Measurements from ENCODE around the gene C10orf120.

Gene C10orf120

DNA sequence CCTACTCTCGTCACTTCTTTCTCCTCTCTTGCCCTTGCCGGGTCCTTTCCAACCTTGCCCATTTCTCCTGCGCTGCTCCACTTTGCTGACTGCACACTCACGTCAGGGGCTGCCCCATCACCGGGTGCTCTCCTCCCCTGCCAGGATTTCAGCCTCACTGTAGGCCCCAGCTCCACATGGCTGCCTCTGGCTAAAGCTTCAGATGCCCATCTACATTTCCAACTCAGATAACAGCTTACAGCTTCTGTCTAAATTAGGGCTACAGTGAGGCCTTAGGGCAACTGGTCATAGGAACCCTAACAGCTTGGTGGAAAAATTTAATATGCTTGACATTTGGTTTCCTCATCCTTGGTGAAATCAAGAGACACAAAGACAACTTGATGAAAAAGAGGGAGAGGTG is 25.9 kb downstream of the C10orf120 start:
- no peaks in the 10 kb centered on the region for H3K27me3 ChIP-seq (ENCODE audit: low read depth, low read length)
- H3K36me3 ChIP-seq (ENCODE audit: control insufficient read depth in 1 of 2, insufficient read depth in 2 of 2, low read length in 2 of 2), result no peaks in the 10 kb centered on the region
- no peaks in the 10 kb centered on the region for H3K9me3 ChIP-seq (ENCODE audit: control insufficient read depth in 1 of 2, low read length in 2 of 2)
- no peaks in the 10 kb centered on the region for H3K4me1 ChIP-seq (ENCODE audit: control insufficient read depth in 1 of 2, insufficient read depth in 2 of 2, low read length in 2 of 2)
- no peak overlapping the region for H3K27ac ChIP-seq (ENCODE audit: low read length)
- H3K4me3 ChIP-seq (ENCODE audit: low read depth in 1 of 2, low read length in 2 of 2), result no peak overlapping the region

DNA sequence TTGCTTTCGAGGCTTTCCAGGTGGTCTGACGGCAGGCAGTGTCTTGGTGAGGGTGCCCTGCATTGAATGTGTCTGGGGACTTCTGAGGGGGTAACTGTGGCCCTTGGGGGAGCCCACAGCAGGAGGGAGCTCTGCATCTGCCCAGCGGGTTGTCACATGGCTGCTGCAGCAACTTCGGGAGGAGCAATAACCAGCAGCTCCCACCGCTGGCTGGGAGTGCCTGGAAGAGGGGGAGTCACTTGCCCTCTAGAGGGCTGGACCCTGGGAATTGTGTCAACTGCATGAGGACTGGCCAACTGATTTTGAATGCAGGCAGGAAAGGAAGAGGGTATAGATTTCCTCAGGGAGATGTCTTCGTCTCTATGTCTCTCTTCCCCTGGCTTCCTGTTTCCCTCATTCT is 26.4 kb downstream of the C10orf120 start:
- Histone ChIP-seq H3K27ac (ENCODE audit: low read length) (no peak overlapping the region), H3K27me3 (ENCODE audit: low read depth, low read length) (no peaks in the 10 kb centered on the region)

DNA sequence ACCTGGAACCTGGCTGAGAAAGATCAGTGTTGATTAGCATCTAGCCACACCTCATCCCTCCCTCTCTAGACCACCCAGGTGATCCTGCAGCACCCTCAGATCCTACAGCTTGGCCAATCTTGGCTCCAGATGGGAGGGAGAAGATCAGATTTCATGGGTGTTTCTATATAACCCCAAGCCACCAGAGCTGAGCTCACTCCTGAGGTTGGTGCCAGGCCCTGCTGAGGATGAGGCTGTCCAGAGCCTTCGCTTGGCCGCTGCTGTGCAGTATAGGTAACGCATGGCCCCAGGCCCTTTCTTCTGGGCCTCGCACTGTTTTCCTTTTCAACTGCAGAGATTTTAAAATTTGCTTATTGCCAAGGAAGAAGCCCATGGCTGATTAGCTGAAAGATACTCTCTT is 27.0 kb downstream of the C10orf120 start:
- Histone ChIP-seq H3K4me3 (ENCODE audit: low read depth in 1 of 2, low read length in 2 of 2) (no peak overlapping the region), H3K27ac (ENCODE audit: low read length) (no peak overlapping the region), H3K36me3 (ENCODE audit: control insufficient read depth in 1 of 2, insufficient read depth in 2 of 2, low read length in 2 of 2) (no peaks in the 10 kb centered on the region), H3K4me1 (ENCODE audit: control insufficient read depth in 1 of 2, insufficient read depth in 2 of 2, low read length in 2 of 2) (no peaks in the 10 kb centered on the region), H3K27me3 (ENCODE audit: low read depth, low read length) (no peaks in the 10 kb centered on the region), H3K9me3 (ENCODE audit: control insufficient read depth in 1 of 2, low read length in 2 of 2) (no peaks in the 10 kb centered on the region)

More for the DNA sequence above, 26.4 kb downstream of the C10orf120 start:
- H3K4me1 ChIP-seq (ENCODE audit: control insufficient read depth in 1 of 2, insufficient read depth in 2 of 2, low read length in 2 of 2), result no peaks in the 10 kb centered on the region
- H3K36me3 ChIP-seq (ENCODE audit: control insufficient read depth in 1 of 2, insufficient read depth in 2 of 2, low read length in 2 of 2), result no peaks in the 10 kb centered on the region
- H3K9me3 ChIP-seq (ENCODE audit: control insufficient read depth in 1 of 2, low read length in 2 of 2), result no peaks in the 10 kb centered on the region
- no peak overlapping the region for H3K4me3 ChIP-seq (ENCODE audit: low read depth in 1 of 2, low read length in 2 of 2)

DNA sequence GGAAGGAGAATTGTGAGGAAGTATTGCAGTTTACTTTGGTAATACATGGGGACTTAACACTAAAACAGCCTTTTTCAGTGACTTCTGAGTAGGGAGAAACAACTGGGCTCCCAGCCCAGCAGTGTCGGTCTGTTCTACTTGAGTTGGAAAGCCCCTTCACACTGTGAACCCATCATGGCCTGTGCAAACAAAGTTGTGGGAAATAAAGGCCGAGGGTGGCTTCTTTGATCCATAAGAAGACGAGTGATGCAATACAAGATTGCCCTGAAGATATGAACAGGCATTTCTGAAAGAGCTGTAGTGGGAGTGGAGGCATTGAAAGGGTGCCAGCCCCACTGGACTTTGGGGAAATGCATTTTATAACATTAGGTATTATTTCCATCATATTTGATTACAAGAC is 28.3 kb downstream of the C10orf120 start:
- Histone ChIP-seq H3K27me3 (ENCODE audit: low read depth, low read length) (no peaks in the 10 kb centered on the region), H3K9me3 (ENCODE audit: control insufficient read depth in 1 of 2, low read length in 2 of 2) (no peaks in the 10 kb centered on the region), H3K4me1 (ENCODE audit: control insufficient read depth in 1 of 2, insufficient read depth in 2 of 2, low read length in 2 of 2) (no peaks in the 10 kb centered on the region), H3K36me3 (ENCODE audit: control insufficient read depth in 1 of 2, insufficient read depth in 2 of 2, low read length in 2 of 2) (no peaks in the 10 kb centered on the region), H3K4me3 (ENCODE audit: low read depth in 1 of 2, low read length in 2 of 2) (no peak overlapping the region), H3K27ac (ENCODE audit: low read length) (no peak overlapping the region)

DNA sequence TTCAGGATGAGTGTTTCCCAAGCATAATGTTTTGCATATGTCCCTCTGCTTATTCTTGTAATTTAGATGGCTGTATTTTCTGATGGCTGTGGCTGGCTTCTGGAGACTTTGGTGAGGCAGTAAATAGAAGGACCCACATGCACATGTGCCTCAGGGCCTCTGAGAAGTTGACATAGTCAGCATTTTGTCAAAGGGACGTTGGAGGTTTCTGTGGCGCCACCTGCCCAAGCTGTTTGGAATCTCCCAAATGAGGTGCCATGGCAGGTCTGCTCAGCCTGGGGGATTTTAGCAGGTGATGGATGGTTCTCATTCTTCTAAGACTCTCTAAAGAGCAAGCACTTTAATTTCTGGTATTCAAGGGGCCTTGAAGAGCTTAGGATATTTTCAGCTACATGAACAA is 29.8 kb downstream of the C10orf120 start:
- Histone ChIP-seq H3K4me1 (ENCODE audit: control insufficient read depth in 1 of 2, insufficient read depth in 2 of 2, low read length in 2 of 2) (no peaks in the 10 kb centered on the region), H3K9me3 (ENCODE audit: control insufficient read depth in 1 of 2, low read length in 2 of 2) (no peaks in the 10 kb centered on the region), H3K27me3 (ENCODE audit: low read depth, low read length) (no peaks in the 10 kb centered on the region), H3K27ac (ENCODE audit: low read length) (no peak overlapping the region), H3K36me3 (ENCODE audit: control insufficient read depth in 1 of 2, insufficient read depth in 2 of 2, low read length in 2 of 2) (no peaks in the 10 kb centered on the region), H3K4me3 (ENCODE audit: low read depth in 1 of 2, low read length in 2 of 2) (no peak overlapping the region)

DNA sequence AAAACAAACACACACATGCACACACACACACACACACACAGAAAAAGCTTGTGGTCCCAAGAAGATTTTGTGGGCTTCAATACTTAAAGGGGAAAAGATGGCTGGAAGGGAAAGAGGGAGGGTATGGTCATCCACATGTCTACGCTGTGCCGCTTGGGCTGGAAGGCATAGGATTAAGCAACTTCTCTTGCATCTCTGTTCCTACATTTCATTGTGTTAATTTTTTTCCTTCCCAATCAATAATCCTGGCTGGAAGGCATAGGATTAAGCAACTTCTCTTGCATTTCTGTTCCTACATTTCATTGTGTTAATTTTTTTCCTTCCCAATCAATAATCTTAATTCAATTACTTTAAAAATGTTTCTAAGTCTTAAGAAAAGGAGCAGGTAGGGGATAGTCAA is 30.6 kb downstream of the C10orf120 start:
- H3K4me1 ChIP-seq (ENCODE audit: control insufficient read depth in 1 of 2, insufficient read depth in 2 of 2, low read length in 2 of 2), result no peaks in the 10 kb centered on the region
- no peaks in the 10 kb centered on the region for H3K27me3 ChIP-seq (ENCODE audit: low read depth, low read length)
- no peaks in the 10 kb centered on the region for H3K9me3 ChIP-seq (ENCODE audit: control insufficient read depth in 1 of 2, low read length in 2 of 2)
- no peak overlapping the region for H3K27ac ChIP-seq (ENCODE audit: low read length)
- H3K36me3 ChIP-seq (ENCODE audit: control insufficient read depth in 1 of 2, insufficient read depth in 2 of 2, low read length in 2 of 2), result no peaks in the 10 kb centered on the region
- H3K4me3 ChIP-seq (ENCODE audit: low read depth in 1 of 2, low read length in 2 of 2), result no peak overlapping the region

DNA sequence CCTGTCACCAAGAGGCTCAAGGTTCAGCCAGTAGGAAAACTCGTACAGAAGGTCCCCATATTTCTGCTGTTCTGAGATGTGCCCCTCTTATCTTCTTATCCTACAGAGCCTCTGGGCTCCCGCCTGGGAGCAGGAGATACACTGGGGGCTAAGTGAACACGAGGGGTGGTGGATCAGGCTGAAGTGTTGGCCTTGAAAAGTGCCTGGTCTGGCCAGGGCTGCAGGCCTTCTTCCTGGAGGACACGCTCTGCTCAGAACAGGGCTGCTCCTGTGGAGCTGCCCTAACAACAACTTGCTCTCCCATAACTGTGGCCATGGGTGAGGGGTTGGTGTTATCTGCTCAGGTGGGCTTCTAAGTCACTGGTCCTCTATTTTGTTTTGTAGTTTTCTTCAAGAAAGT is 33.7 kb downstream of the C10orf120 start:
- Histone ChIP-seq H3K36me3 (ENCODE audit: control insufficient read depth in 1 of 2, insufficient read depth in 2 of 2, low read length in 2 of 2) (no peaks in the 10 kb centered on the region), H3K27me3 (ENCODE audit: low read depth, low read length) (no peaks in the 10 kb centered on the region), H3K27ac (ENCODE audit: low read length) (no peak overlapping the region), H3K4me1 (ENCODE audit: control insufficient read depth in 1 of 2, insufficient read depth in 2 of 2, low read length in 2 of 2) (no peaks in the 10 kb centered on the region), H3K4me3 (ENCODE audit: low read depth in 1 of 2, low read length in 2 of 2) (no peak overlapping the region), H3K9me3 (ENCODE audit: control insufficient read depth in 1 of 2, low read length in 2 of 2) (no peaks in the 10 kb centered on the region)

DNA sequence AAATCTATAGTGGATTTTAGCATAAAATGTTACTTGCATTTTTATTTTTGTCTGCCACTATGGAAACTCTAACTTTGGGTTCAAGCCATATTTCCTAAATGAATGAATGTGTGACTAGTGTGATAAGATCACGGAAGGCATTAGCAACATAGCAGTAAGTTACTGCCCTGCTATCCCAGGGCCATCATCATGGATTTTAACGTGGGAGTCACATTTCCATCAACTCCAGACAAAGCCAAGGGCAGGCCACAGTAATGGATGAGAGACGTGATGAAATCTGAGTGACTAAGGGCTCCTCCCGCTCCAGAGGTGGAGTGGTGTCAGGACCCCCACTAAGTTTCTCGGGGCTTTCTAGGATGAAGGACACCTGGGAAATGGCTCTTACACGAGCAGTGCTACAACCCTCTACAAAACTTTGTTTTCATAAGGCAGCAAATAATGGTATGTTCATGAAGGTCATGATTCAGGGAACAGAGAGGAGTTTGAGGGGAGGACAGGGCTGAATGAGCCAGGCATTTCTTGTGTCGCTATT is 34.3 kb downstream of the C10orf120 start:
- H3K27me3 ChIP-seq (ENCODE audit: low read depth, low read length), result no peaks in the 10 kb centered on the region
- H3K27ac ChIP-seq (ENCODE audit: low read length), result no peak overlapping the region

DNA sequence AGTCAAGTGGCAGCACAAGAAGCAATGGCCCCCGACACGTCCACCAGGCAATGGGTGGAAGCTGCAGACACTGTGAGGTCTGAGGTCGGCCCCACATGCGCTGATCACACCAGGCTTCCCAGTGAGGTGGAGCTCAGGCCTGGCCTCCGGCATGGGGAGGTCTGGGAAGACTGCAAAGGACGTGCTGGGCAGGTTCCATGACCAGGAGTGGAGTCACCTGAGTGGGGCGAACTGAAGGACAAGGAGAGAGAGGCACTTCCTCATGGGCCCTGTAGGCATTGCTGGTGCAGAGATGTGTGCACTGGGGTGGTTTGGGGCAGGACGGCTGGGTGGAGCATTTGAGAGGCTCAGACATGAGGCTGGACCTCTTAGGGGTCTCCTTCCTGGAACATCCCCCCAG is 35.1 kb downstream of the C10orf120 start:
- H3K9me3 ChIP-seq (ENCODE audit: control insufficient read depth in 1 of 2, low read length in 2 of 2), result no peaks in the 10 kb centered on the region
- H3K4me1 ChIP-seq (ENCODE audit: control insufficient read depth in 1 of 2, insufficient read depth in 2 of 2, low read length in 2 of 2), result no peaks in the 10 kb centered on the region
- H3K27me3 ChIP-seq (ENCODE audit: low read depth, low read length), result no peaks in the 10 kb centered on the region
- H3K4me3 ChIP-seq (ENCODE audit: low read depth in 1 of 2, low read length in 2 of 2), result no peak overlapping the region
- H3K36me3 ChIP-seq (ENCODE audit: control insufficient read depth in 1 of 2, insufficient read depth in 2 of 2, low read length in 2 of 2), result no peaks in the 10 kb centered on the region
- H3K27ac ChIP-seq (ENCODE audit: low read length), result no peak overlapping the region

More for the DNA sequence above, 34.3 kb downstream of the C10orf120 start:
- Histone ChIP-seq H3K36me3 (ENCODE audit: control insufficient read depth in 1 of 2, insufficient read depth in 2 of 2, low read length in 2 of 2) (no peaks in the 10 kb centered on the region), H3K9me3 (ENCODE audit: control insufficient read depth in 1 of 2, low read length in 2 of 2) (no peaks in the 10 kb centered on the region), H3K4me1 (ENCODE audit: control insufficient read depth in 1 of 2, insufficient read depth in 2 of 2, low read length in 2 of 2) (no peaks in the 10 kb centered on the region), H3K4me3 (ENCODE audit: low read depth in 1 of 2, low read length in 2 of 2) (no peak overlapping the region)

DNA sequence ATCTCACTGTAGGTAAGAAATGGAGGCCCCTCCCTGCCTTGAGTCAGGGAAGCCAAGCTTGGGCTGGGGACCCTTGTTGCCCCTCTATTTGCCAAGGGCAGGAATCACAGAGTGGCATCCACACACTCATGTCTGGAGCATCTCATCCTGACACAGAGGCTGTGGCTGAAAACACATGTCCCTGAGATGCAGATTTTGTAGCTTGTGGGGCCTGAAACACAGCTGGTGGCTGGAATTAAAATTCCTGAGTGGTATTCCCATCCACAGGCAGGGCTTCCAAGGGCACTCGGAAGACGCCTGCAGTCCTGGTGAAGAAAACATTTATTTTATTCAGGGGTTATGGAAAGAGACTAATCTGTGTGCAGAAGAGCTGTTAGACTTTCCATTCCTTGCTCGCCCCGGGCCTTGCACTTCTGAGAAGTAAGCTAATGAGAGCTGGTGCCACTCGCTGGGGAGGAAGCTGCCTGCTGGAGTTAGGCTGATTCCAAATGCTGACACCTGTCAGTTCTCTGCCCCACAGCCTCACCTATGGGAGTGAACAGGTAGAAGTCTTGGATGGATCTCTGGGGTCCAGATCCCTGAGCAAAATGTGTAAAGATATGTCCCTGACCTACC is 36.0 kb downstream of the C10orf120 start:
- H3K9me3 ChIP-seq (ENCODE audit: control insufficient read depth in 1 of 2, low read length in 2 of 2), result no peaks in the 10 kb centered on the region
- no peaks in the 10 kb centered on the region for H3K36me3 ChIP-seq (ENCODE audit: control insufficient read depth in 1 of 2, insufficient read depth in 2 of 2, low read length in 2 of 2)
- H3K27me3 ChIP-seq (ENCODE audit: low read depth, low read length), result no peaks in the 10 kb centered on the region
- H3K4me3 ChIP-seq (ENCODE audit: low read depth in 1 of 2, low read length in 2 of 2), result no peak overlapping the region
- H3K4me1 ChIP-seq (ENCODE audit: control insufficient read depth in 1 of 2, insufficient read depth in 2 of 2, low read length in 2 of 2), result no peaks in the 10 kb centered on the region
- no peak overlapping the region for H3K27ac ChIP-seq (ENCODE audit: low read length)

DNA sequence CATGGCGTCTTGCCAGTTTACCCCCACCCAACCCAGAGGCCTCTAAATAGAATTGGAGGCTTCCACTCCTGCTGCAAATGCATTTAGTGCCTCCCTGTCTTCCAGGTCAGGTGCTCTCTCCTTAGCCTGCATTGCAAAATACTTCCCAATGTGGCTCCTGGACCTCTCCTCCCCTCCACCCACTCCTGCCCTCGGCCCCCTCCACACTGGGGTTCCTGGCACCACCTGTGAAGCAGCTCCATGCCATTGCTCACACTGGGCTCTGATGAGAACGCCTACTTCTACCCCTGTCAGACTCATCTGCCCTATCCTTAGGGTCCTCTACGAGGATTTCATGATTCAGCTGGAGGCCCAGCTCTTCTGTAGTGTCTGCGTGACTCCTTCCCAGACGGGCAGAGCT is 37.4 kb downstream of the C10orf120 start:
- Histone ChIP-seq H3K4me3 (ENCODE audit: low read depth in 1 of 2, low read length in 2 of 2) (no peak overlapping the region), H3K27me3 (ENCODE audit: low read depth, low read length) (no peaks in the 10 kb centered on the region), H3K27ac (ENCODE audit: low read length) (no peak overlapping the region), H3K4me1 (ENCODE audit: control insufficient read depth in 1 of 2, insufficient read depth in 2 of 2, low read length in 2 of 2) (no peaks in the 10 kb centered on the region), H3K9me3 (ENCODE audit: control insufficient read depth in 1 of 2, low read length in 2 of 2) (no peaks in the 10 kb centered on the region), H3K36me3 (ENCODE audit: control insufficient read depth in 1 of 2, insufficient read depth in 2 of 2, low read length in 2 of 2) (no peaks in the 10 kb centered on the region)

DNA sequence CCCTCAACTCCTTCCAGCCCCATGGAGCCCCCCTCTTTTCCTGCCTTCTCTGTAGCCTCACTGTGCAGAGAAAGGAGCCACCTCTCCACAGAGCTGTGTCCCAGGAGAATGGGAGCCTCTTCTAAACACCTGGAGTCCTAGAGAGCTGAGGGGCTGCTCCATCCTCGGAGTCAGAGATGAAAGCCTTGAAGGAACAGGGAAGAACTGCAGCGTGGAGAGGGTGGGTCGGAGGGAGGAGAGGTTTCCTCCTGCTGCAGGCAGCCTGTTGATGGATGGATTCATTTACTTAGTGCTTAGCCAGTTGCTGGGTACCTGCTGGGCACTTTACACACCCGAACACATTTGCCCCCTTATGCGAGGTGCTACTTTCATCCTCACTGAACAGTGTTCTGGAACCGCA is 39.0 kb downstream of the C10orf120 start:
- Histone ChIP-seq H3K27me3 (ENCODE audit: low read depth, low read length) (no peaks in the 10 kb centered on the region), H3K4me1 (ENCODE audit: control insufficient read depth in 1 of 2, insufficient read depth in 2 of 2, low read length in 2 of 2) (no peaks in the 10 kb centered on the region), H3K4me3 (ENCODE audit: low read depth in 1 of 2, low read length in 2 of 2) (no peak overlapping the region), H3K36me3 (ENCODE audit: control insufficient read depth in 1 of 2, insufficient read depth in 2 of 2, low read length in 2 of 2) (no peaks in the 10 kb centered on the region), H3K27ac (ENCODE audit: low read length) (no peak overlapping the region), H3K9me3 (ENCODE audit: control insufficient read depth in 1 of 2, low read length in 2 of 2) (no peaks in the 10 kb centered on the region)
